GM23338 (cell line): ENCODE results near the gene CHPF. TPM values are rescaled to one million over a fixed set of nuclear protein-coding genes. Genes with fewer than 3 reads are reported as not detected.

Experiments used
- ATAC-seq: fragments of 200-7000 bp; cut with Tn5 transposase; 3 replicates; pipeline ENCODE4 v1.9.1; 2020
- DNase-seq: peaks from one replicate; pipeline ENCODE4 v3.0.0-alpha.2; 2015; ENCODE audit warnings: low spot score
- H2AFZ ChIP-seq: fragments of 200-600 bp; sonication (generic); 2 replicates; pipeline ENCODE4 v1.8.0; 2016; ENCODE audit warnings: antibody characterized with exemption, mild to moderate bottlenecking, moderate library complexity
- H3F3A ChIP-seq: fragments of 200-600 bp; sonication (generic); replicated peaks from 2 replicates; pipeline ENCODE4 v1.8.0; 2017; ENCODE audit warnings: antibody characterized with exemption, mixed run types, low read depth
- H3K27ac ChIP-seq: fragments of 200-600 bp; sonication (generic); 2 replicates; pipeline ENCODE4 v1.6.1; 2016; ENCODE audit warnings: low read depth
- H3K27me3 ChIP-seq: fragments of 200-600 bp; sonication (generic); 2 replicates; pipeline ENCODE4 v1.8.0; 2016; ENCODE audit warnings: mild to moderate bottlenecking, mixed run types, moderate library complexity; ENCODE audit not compliant: insufficient read depth
- H3K36me3 ChIP-seq: fragments of 200-600 bp; sonication (generic); 2 replicates; pipeline ENCODE4 v1.8.0; 2016; ENCODE audit warnings: mild to moderate bottlenecking; ENCODE audit not compliant: insufficient read depth
- H3K4me1 ChIP-seq: fragments of 200-600 bp; sonication (generic); 2 replicates; pipeline ENCODE4 v1.8.0; 2016; ENCODE audit warnings: mild to moderate bottlenecking, moderate library complexity; ENCODE audit not compliant: insufficient read depth
- H3K4me2 ChIP-seq: fragments of 200-600 bp; sonication (generic); 2 replicates; pipeline ENCODE4 v1.7.1; 2017; ENCODE audit warnings: mixed run types
- H3K4me3 ChIP-seq: fragments of 200-600 bp; sonication (generic); 2 replicates; pipeline ENCODE4 v1.6.1; 2016; ENCODE audit warnings: mixed run types
- H3K79me2 ChIP-seq: fragments of 200-600 bp; sonication (generic); replicated peaks from 2 replicates; pipeline ENCODE4 v1.8.0; 2017; ENCODE audit warnings: mild to moderate bottlenecking; ENCODE audit not compliant: insufficient read depth
- H3K9me2 ChIP-seq: fragments of 200-600 bp; sonication (generic); 2 replicates; pipeline ENCODE4 v1.8.0; 2017; ENCODE audit not compliant: insufficient read depth
- H4K20me1 ChIP-seq: fragments of 200-600 bp; sonication (generic); replicated peaks from 2 replicates; pipeline ENCODE4 v1.8.0; 2017; ENCODE audit warnings: mild to moderate bottlenecking; ENCODE audit not compliant: insufficient read depth
- H3K27ac Mint-ChIP-seq: 2 replicates; pipeline ENCODE4 v1.8.0; 2020; ENCODE audit warnings: inconsistent platforms, mild to moderate bottlenecking, moderate library complexity, mixed read lengths
- H3K27me3 Mint-ChIP-seq: 3 replicates; pipeline ENCODE4 v1.8.0; 2022; ENCODE audit warnings: low read depth, mild to moderate bottlenecking, moderate library complexity, mixed read lengths, inconsistent platforms; ENCODE audit not compliant: insufficient read depth, poor library complexity
- H3K36me3 Mint-ChIP-seq: 3 replicates; pipeline ENCODE4 v1.8.0; 2021; ENCODE audit warnings: low read depth, mild to moderate bottlenecking, inconsistent platforms, moderate library complexity, mixed read lengths
- H3K4me1 Mint-ChIP-seq: 3 replicates; pipeline ENCODE4 v1.8.0; 2020; ENCODE audit warnings: mild to moderate bottlenecking, inconsistent platforms, mixed read lengths
- H3K4me3 Mint-ChIP-seq: 3 replicates; pipeline ENCODE4 v1.8.0; 2021; ENCODE audit warnings: moderate library complexity, mild to moderate bottlenecking, inconsistent platforms, mixed read lengths
- H3K9me3 Mint-ChIP-seq: 3 replicates; pipeline ENCODE4 v1.8.0; 2020; ENCODE audit warnings: moderate library complexity, mild to moderate bottlenecking, inconsistent platforms, mixed read lengths
- CREB1 ChIP-seq: fragments of 250-450 bp; sonication (Bioruptor Pico); IDR thresholded peaks from 2 replicates; pipeline ENCODE4 v1.5.0; 2020; ENCODE audit warnings: low read depth, mild to moderate bottlenecking, moderate library complexity
- CTCF ChIP-seq, 2 experiments: fragments of 200-600 bp in 1 of 2; sonication (generic) in 1 of 2; conservative IDR thresholded peaks; 2 replicates each; pipeline versions ENCODE4 v1.5.1 to v1.6.1; 2016 to 2017; ENCODE audit warnings: antibody characterized with exemption in 2 of 2, low read depth in 2 of 2, mild to moderate bottlenecking in 2 of 2, moderate library complexity in 1 of 2
- ETS1 ChIP-seq: IDR thresholded peaks from 2 replicates; pipeline ENCODE4 v1.6.1; 2016; ENCODE audit warnings: antibody characterized with exemption
- EZH2 ChIP-seq: fragments of 200-600 bp; sonication (generic); IDR thresholded peaks from one replicate; pipeline ENCODE4 v1.8.0; 2017; ENCODE audit warnings: antibody characterized with exemption, mild to moderate bottlenecking, low read depth; ENCODE audit not compliant: unreplicated experiment
- EZH2phosphoT487 ChIP-seq: fragments of 200-600 bp; sonication (generic); IDR thresholded peaks from one replicate; pipeline ENCODE4 v1.8.1; 2018; ENCODE audit warnings: antibody characterized with exemption; ENCODE audit not compliant: unreplicated experiment
- REST ChIP-seq: IDR thresholded peaks from one replicate; pipeline ENCODE4 v1.6.1; 2018; ENCODE audit warnings: antibody characterized with exemption; ENCODE audit not compliant: unreplicated experiment
- STAT1 ChIP-seq: IDR thresholded peaks from one replicate; pipeline ENCODE4 v1.6.1; 2016; ENCODE audit warnings: antibody characterized with exemption; ENCODE audit not compliant: unreplicated experiment
- ZNF114 ChIP-seq: fragments of 250-450 bp; sonication (Bioruptor Pico); IDR thresholded peaks from 2 replicates; pipeline ENCODE4 v1.5.0; 2020; ENCODE audit warnings: mild to moderate bottlenecking, moderate library complexity
- ZNF331 ChIP-seq: fragments of 250-450 bp; sonication (Bioruptor Pico); IDR thresholded peaks from 2 replicates; pipeline ENCODE4 v1.5.0; 2020; ENCODE audit warnings: low read depth, mild to moderate bottlenecking, moderate library complexity
- ZNF462 ChIP-seq: fragments of 250-450 bp; sonication (Bioruptor Pico); IDR thresholded peaks from 2 replicates; pipeline ENCODE4 v1.5.0; 2020; ENCODE audit warnings: mild to moderate bottlenecking, moderate library complexity
- polyA plus RNA-seq: library from polyadenylated mRNA; unstranded; fragments of >200 nt; fragmentation: Nextera tagmentation; extraction: Ambion mirVana; gene quantifications from 2 replicates; pipeline ENCODE4 v1.2.1, GENCODE V29; 2016
- total RNA-seq: library from RNA; depleted of rRNA; stranded (reverse); fragments of >200 nt; shearing (Covaris generic); gene quantifications from 2 replicates; pipeline ENCODE4 v1.2.3, GENCODE V29; 2014

Gene CHPF
- total and polyA plus RNA-seq, 2 experiments from 2014 or later, result 36.5 to 252 TPM

- ATAC-seq, result no peak
- peaks cover 19% of the 10 kb centered on the region for H3K36me3 Mint-ChIP-seq
Measured at GRCh38 chr2:219573166-219573565, 29.6 kb upstream of the CHPF start.

More at GRCh38 chr2:219573166-219573565, 29.6 kb upstream of the CHPF start:
- H3K27ac Mint-ChIP-seq, result no peak overlapping the region
- Histone ChIP-seq H3K9me2 (0 out of 2 replicates have a peak, but pooled peaks cover 4% of the 10 kb centered on the region), H3K4me2 (no peak overlapping the region), H3F3A (peaks cover 15% of the 10 kb centered on the region), H2AFZ (no peak overlapping the region), H4K20me1 (no peaks in the 10 kb centered on the region), H3K36me3 (no peaks in the 10 kb centered on the region), H3K27me3 (peaks cover 13% of the 10 kb centered on the region), H3K4me3 (no peak overlapping the region), H3K4me1 (peaks cover 53% of the 10 kb centered on the region), H3K79me2 (peaks cover 10% of the 10 kb centered on the region; the same call in 1 of the 2 replicates), H3K27ac (no peak overlapping the region)
- H3K4me3 Mint-ChIP-seq, result no peak overlapping the region; the same call in 2 of the 3 replicates
- peaks cover 25% of the 10 kb centered on the region for H3K27me3 Mint-ChIP-seq
- no peak for DNase-seq
- peaks cover 52% of the 10 kb centered on the region for H3K4me1 Mint-ChIP-seq
- no peak for TF ChIP-seq EZH2phosphoT487
- TF ChIP-seq ZNF114 (CRISPR knock-in tag), result no peak
- TF ChIP-seq REST, result no peak
- no peak for TF ChIP-seq ETS1
- TF ChIP-seq CTCF (conservative IDR thresholded peaks at IDR 0.05; ENCODE audit: low read depth in 2 of 2), result no peak
- TF ChIP-seq STAT1, result no peak
- TF ChIP-seq ZNF331, result no peak
- TF ChIP-seq EZH2, result no peak
- TF ChIP-seq ZNF462, result no peak
- no peak for TF ChIP-seq CREB1 (CRISPR knock-in tag)
- peaks cover under 1% of the 10 kb centered on the region; the same call in 1 of the 3 replicates for H3K9me3 Mint-ChIP-seq
